Activated CD8-positive, alpha-beta T cell treated with anti-CD3 and anti-CD28 coated beads, Interleukin-2, amount 10 ng/mL, durations not matched to agents 7 days and 5 days (primary cell): ENCODE results near the gene TMEM131L. TPM values are rescaled to one million over a fixed set of nuclear protein-coding genes. Genes with fewer than 3 reads are reported as not detected.
"Not testable (repeated sequence)": the region's sequence is repeated elsewhere in the genome, so short reads cannot be mapped to it uniquely, and the experiment has no call there.

Experiments used
- ATAC-seq: fragments of 150-1000 bp; cut with Tn5 transposase; one replicate; pipeline ENCODE4 v1.10.0; 2021; ENCODE audit warnings: moderate library complexity
- CTCF ChIA-PET: fragments of 350-600 bp; sonication (Branson Sonifier 250); formaldehyde crosslinking; loops from one replicate; lab custom pipeline; 2021; ENCODE audit warnings: antibody characterized with exemption; lab: Charles Lee
- POLR2A ChIA-PET: fragments of 350-600 bp; sonication (Branson Sonifier 250); formaldehyde crosslinking; loops from one replicate; lab custom pipeline; 2021; ENCODE audit warnings: antibody characterized with exemption; lab: Charles Lee
- DNase-seq: peaks from one replicate; pipeline ENCODE4 v3.0.0-alpha.2; 2020
- H3K27ac Mint-ChIP-seq: one replicate; pipeline ENCODE4 v1.8.0; 2021; ENCODE audit warnings: mild to moderate bottlenecking, mixed read lengths
- H3K27me3 Mint-ChIP-seq: one replicate; pipeline ENCODE4 v1.8.0; 2021; ENCODE audit warnings: low read depth, mixed read lengths
- H3K36me3 Mint-ChIP-seq: one replicate; pipeline ENCODE4 v1.8.0; 2021; ENCODE audit warnings: low read depth, mixed read lengths
- H3K4me1 Mint-ChIP-seq: one replicate; pipeline ENCODE4 v1.8.0; 2021; ENCODE audit warnings: low read depth, mixed read lengths
- H3K4me3 Mint-ChIP-seq: one replicate; pipeline ENCODE4 v1.8.0; 2021; ENCODE audit warnings: mild to moderate bottlenecking, mixed read lengths
- H3K9me3 Mint-ChIP-seq: one replicate; pipeline ENCODE4 v1.8.0; 2022; ENCODE audit warnings: mixed read lengths; ENCODE audit not compliant: insufficient read depth
- total RNA-seq, 2 experiments: library from RNA; stranded (reverse); gene quantifications; one replicate each; pipeline ENCODE4 v1.2.3, GENCODE V29; 2021

TMEM131L gene
- total RNA-seq, 2 experiments from 2014 or later = 54.9 to 58.4 TPM

GRCh38 chr4:153602758-153603157 is 136.6 kb downstream of the TMEM131L start:
- CTCF ChIA-PET = no interaction called here
- H3K27me3 Mint-ChIP-seq = no peaks in the 10 kb centered on the region
- H3K27ac Mint-ChIP-seq = no peak overlapping the region
- H3K4me1 Mint-ChIP-seq = peaks cover 8% of the 10 kb centered on the region
- no peaks in the 10 kb centered on the region for H3K9me3 Mint-ChIP-seq
- peaks cover 64% of the 10 kb centered on the region for H3K36me3 Mint-ChIP-seq
- DNase-seq (no peak), ATAC-seq (no peak)
- no peak overlapping the region for H3K4me3 Mint-ChIP-seq
- POLR2A ChIA-PET = interaction anchor here (0.9 kb wide), 1 partner anchor 11 kb away, joined by 3 read pairs; no protein-coding TSS in a partner anchor

- H3K27me3 Mint-ChIP-seq = no peaks in the 10 kb centered on the region
- peaks cover 8% of the 10 kb centered on the region for H3K4me1 Mint-ChIP-seq
- H3K27ac Mint-ChIP-seq = no peak overlapping the region
- H3K9me3 Mint-ChIP-seq = no peaks in the 10 kb centered on the region
- peaks cover 65% of the 10 kb centered on the region for H3K36me3 Mint-ChIP-seq
- ATAC-seq = no peak
- CTCF ChIA-PET = no interaction called here
- POLR2A ChIA-PET = interaction anchor here (0.9 kb wide), 1 partner anchor 12 kb away, joined by 3 read pairs; no protein-coding TSS in a partner anchor
- H3K4me3 Mint-ChIP-seq = no peak overlapping the region
- no peak for DNase-seq
These were observed 137.1 kb downstream of the TMEM131L start for GRCh38 chr4:153603258-153603657.

GRCh38 chr4:153603835-153604234 is 137.7 kb downstream of the TMEM131L start:
- ChIA-PET POLR2A (no interaction called here), CTCF (no interaction called here)
- H3K27me3 Mint-ChIP-seq = no peaks in the 10 kb centered on the region
- no peak overlapping the region for H3K4me3 Mint-ChIP-seq
- DNase-seq = no peak
- H3K36me3 Mint-ChIP-seq = peaks cover 63% of the 10 kb centered on the region
- no peak for ATAC-seq
- H3K9me3 Mint-ChIP-seq = no peaks in the 10 kb centered on the region
- no peak overlapping the region for H3K27ac Mint-ChIP-seq
- H3K4me1 Mint-ChIP-seq = peaks cover 8% of the 10 kb centered on the region

- H3K27ac Mint-ChIP-seq, H3K27me3 Mint-ChIP-seq, ATAC-seq, DNase-seq, H3K4me3 Mint-ChIP-seq, H3K4me1 Mint-ChIP-seq, POLR2A ChIA-PET, H3K9me3 Mint-ChIP-seq: not testable (repeated sequence)
- CTCF ChIA-PET = interaction anchor here (1.0 kb wide), 1 partner anchor 234 kb away, joined by 3 read pairs; no protein-coding TSS in a partner anchor
- H3K36me3 Mint-ChIP-seq = peaks cover 67% of the 10 kb centered on the region
These were observed 142.9 kb downstream of the TMEM131L start for GRCh38 chr4:153609070-153609469.

- DNase-seq = no peak
- Mint-ChIP-seq H3K4me1 (peaks cover 20% of the 10 kb centered on the region), H3K27ac (no peak overlapping the region), H3K27me3 (no peaks in the 10 kb centered on the region), H3K9me3 (no peaks in the 10 kb centered on the region), H3K4me3 (no peak overlapping the region), H3K36me3 (peaks cover 73% of the 10 kb centered on the region)
- ChIA-PET POLR2A (no interaction called here), CTCF (no interaction called here)
- ATAC-seq = no peak
These were observed 144.6 kb downstream of the TMEM131L start for GRCh38 chr4:153610623-153611376.

GRCh38 chr4:153611679-153612078 is 145.5 kb downstream of the TMEM131L start:
- ChIA-PET CTCF (interaction anchor here (1.1 to 1.4 kb wide), 2 partner anchors 23 to 138 kb away, joined by 3 read pairs; no protein-coding TSS in a partner anchor), POLR2A (no interaction called here)
- peaks cover 70% of the 10 kb centered on the region for H3K36me3 Mint-ChIP-seq
- no peak overlapping the region for H3K27ac Mint-ChIP-seq
- H3K9me3 Mint-ChIP-seq = no peaks in the 10 kb centered on the region
- H3K4me3 Mint-ChIP-seq = no peak overlapping the region
- no peaks in the 10 kb centered on the region for H3K27me3 Mint-ChIP-seq
- peaks cover 27% of the 10 kb centered on the region for H3K4me1 Mint-ChIP-seq
- ATAC-seq = no peak
- DNase-seq = no peak

GRCh38 chr4:153612878-153613277 is 146.7 kb downstream of the TMEM131L start:
- Mint-ChIP-seq H3K9me3 (no peaks in the 10 kb centered on the region), H3K27ac (no peak overlapping the region), H3K4me3 (no peak overlapping the region), H3K27me3 (no peaks in the 10 kb centered on the region), H3K4me1 (peaks cover 33% of the 10 kb centered on the region), H3K36me3 (peaks cover 77% of the 10 kb centered on the region)
- DNase-seq (no peak), ATAC-seq (no peak)
- ChIA-PET CTCF (interaction anchor here (1.4 kb wide), 1 partner anchor 21 kb away, joined by 3 read pairs; no protein-coding TSS in a partner anchor), POLR2A (interaction anchor here (0.5 kb wide), 1 partner anchor 181 kb away, joined by 3 read pairs; no protein-coding TSS in a partner anchor)

GRCh38 chr4:153616006-153616555 is 149.9 kb downstream of the TMEM131L start:
- Mint-ChIP-seq H3K9me3 (no peaks in the 10 kb centered on the region), H3K36me3 (peaks cover 78% of the 10 kb centered on the region), H3K4me1 (peaks cover 38% of the 10 kb centered on the region), H3K27ac (no peak overlapping the region), H3K27me3 (no peaks in the 10 kb centered on the region), H3K4me3 (no peak overlapping the region)
- ChIA-PET POLR2A (no interaction called here), CTCF (interaction anchor here (1.1 to 1.5 kb wide), 2 partner anchors 32 to 272 kb away, joined by 3 read pairs; no protein-coding TSS in a partner anchor)
- ATAC-seq (peak; percentile 64), DNase-seq (peak; percentile 46)

GRCh38 chr4:153618833-153619232 is 152.7 kb downstream of the TMEM131L start:
- no peaks in the 10 kb centered on the region for H3K27me3 Mint-ChIP-seq
- H3K9me3 Mint-ChIP-seq = no peaks in the 10 kb centered on the region
- H3K4me1 Mint-ChIP-seq = peaks cover 40% of the 10 kb centered on the region
- ATAC-seq (no peak), DNase-seq (no peak)
- peaks cover 77% of the 10 kb centered on the region for H3K36me3 Mint-ChIP-seq
- no peak overlapping the region for H3K4me3 Mint-ChIP-seq
- peak overlapping the region; percentile 8 for H3K27ac Mint-ChIP-seq
- ChIA-PET POLR2A (no interaction called here), CTCF (no interaction called here)

GRCh38 chr4:153619811-153620210 is 153.7 kb downstream of the TMEM131L start:
- Mint-ChIP-seq H3K4me3 (no peak overlapping the region), H3K9me3 (no peaks in the 10 kb centered on the region), H3K4me1 (peaks cover 30% of the 10 kb centered on the region), H3K27me3 (no peaks in the 10 kb centered on the region), H3K27ac (no peak overlapping the region), H3K36me3 (peaks cover 74% of the 10 kb centered on the region)
- CTCF ChIA-PET = interaction anchor here (0.9 kb wide), 1 partner anchor 23 kb away, joined by 4 read pairs; no protein-coding TSS in a partner anchor
- POLR2A ChIA-PET = no interaction called here
- no peak for DNase-seq
- ATAC-seq = no peak

- POLR2A ChIA-PET = no interaction called here
- H3K27ac Mint-ChIP-seq = no peak overlapping the region
- ATAC-seq (no peak), DNase-seq (no peak)
- H3K9me3 Mint-ChIP-seq = no peaks in the 10 kb centered on the region
- H3K4me3 Mint-ChIP-seq = no peak overlapping the region
- CTCF ChIA-PET = interaction anchor here (0.9 to 1.7 kb wide), 2 partner anchors 23 to 130 kb away, joined by 4 to 5 read pairs; no protein-coding TSS in a partner anchor
- H3K36me3 Mint-ChIP-seq = peaks cover 73% of the 10 kb centered on the region
- H3K27me3 Mint-ChIP-seq = no peaks in the 10 kb centered on the region
- H3K4me1 Mint-ChIP-seq = peaks cover 25% of the 10 kb centered on the region
These were observed 154.2 kb downstream of the TMEM131L start for GRCh38 chr4:153620352-153620751.

GRCh38 chr4:153622093-153622492 is 155.9 kb downstream of the TMEM131L start:
- ATAC-seq (no peak), DNase-seq (no peak)
- no peak overlapping the region for H3K27ac Mint-ChIP-seq
- H3K4me1 Mint-ChIP-seq = peaks cover 10% of the 10 kb centered on the region
- ChIA-PET CTCF (interaction anchor here (1.5 to 1.8 kb wide), 3 partner anchors 21 to 128 kb away, joined by 3 to 8 read pairs (median 5); no protein-coding TSS in a partner anchor), POLR2A (no interaction called here)
- no peak overlapping the region for H3K4me3 Mint-ChIP-seq
- no peaks in the 10 kb centered on the region for H3K9me3 Mint-ChIP-seq
- peaks cover 67% of the 10 kb centered on the region for H3K36me3 Mint-ChIP-seq
- no peaks in the 10 kb centered on the region for H3K27me3 Mint-ChIP-seq
